Liver (tissue), 9 donors: ENCODE measurements around the gene IL17RE. TPM values are rescaled to one million over a fixed set of nuclear protein-coding genes. Genes with fewer than 3 reads are reported as not detected.

Experiments used
- DNase-seq: peaks from one replicate; pipeline ENCODE4 v3.0.0-alpha.2; 2017; ENCODE audit warnings: low spot score
- H3K27ac ChIP-seq, 2 donors: one replicate each; pipeline ENCODE4 v1.7.0; 2013; ENCODE audit warnings: inconsistent platforms in 2 of 2, low read length in 2 of 2, control low read depth in 1 of 2, low read depth in 1 of 2, mild to moderate bottlenecking in 1 of 2
- H3K27me3 ChIP-seq, 4 donors: one replicate each; pipeline versions ENCODE4 v1.6.1 to v1.7.0; 2013; ENCODE audit warnings: low read length in 3 of 4, inconsistent platforms in 1 of 4, mild to moderate bottlenecking in 1 of 4, moderate library complexity in 1 of 4; ENCODE audit not compliant: control insufficient read depth in 4 of 4, insufficient read depth in 4 of 4
- H3K36me3 ChIP-seq, 4 donors: one replicate each; pipeline versions ENCODE4 v1.6.1 to v1.7.0; 2013; ENCODE audit warnings: low read length in 3 of 4, mild to moderate bottlenecking in 3 of 4, low read depth in 1 of 4, moderate library complexity in 1 of 4; ENCODE audit not compliant: control insufficient read depth in 4 of 4, insufficient read depth in 3 of 4
- H3K4me1 ChIP-seq, 4 donors: one replicate each; pipeline versions ENCODE4 v1.6.1 to v1.7.0; 2013; ENCODE audit warnings: low read length in 3 of 4, mild to moderate bottlenecking in 3 of 4, moderate library complexity in 1 of 4; ENCODE audit not compliant: control insufficient read depth in 4 of 4, insufficient read depth in 4 of 4
- H3K4me3 ChIP-seq, 3 donors: one replicate each; pipeline versions ENCODE4 v1.6.1 to v1.7.0; 2013; ENCODE audit warnings: low read length in 3 of 3, control low read depth in 1 of 3, low read depth in 1 of 3, mild to moderate bottlenecking in 1 of 3
- H3K9ac ChIP-seq, 2 donors: one replicate each; pipeline ENCODE4 v1.7.0; 2013; ENCODE audit warnings: low read length in 2 of 2, mild to moderate bottlenecking in 2 of 2, moderate library complexity in 2 of 2, control low read depth in 1 of 2, low read depth in 1 of 2
- H3K9me3 ChIP-seq, 4 donors: one replicate each; pipeline versions ENCODE4 v1.6.1 to v1.7.0; 2013; ENCODE audit warnings: low read length in 3 of 4; ENCODE audit not compliant: control insufficient read depth in 4 of 4
- ATF3 ChIP-seq: IDR thresholded peaks from 2 replicates; pipeline ENCODE4 v1.6.1; 2016; ENCODE audit warnings: antibody characterized with exemption
- CTCF ChIP-seq: fragments of 150-350 bp; IDR thresholded peaks from 2 replicates; pipeline ENCODE4 v1.5.1; 2017; ENCODE audit warnings: improper control_type of control experiment, low read depth, low read length; ENCODE audit not compliant: missing input control
- EGR1 ChIP-seq, 2 donors: IDR thresholded peaks; 2 replicates each; pipeline ENCODE4 v1.6.1; 2016 to 2018; ENCODE audit warnings: antibody characterized with exemption in 2 of 2, low read depth in 2 of 2
- FOXA1 ChIP-seq: IDR thresholded peaks from 2 replicates; pipeline ENCODE4 v1.6.1; 2016; ENCODE audit warnings: antibody characterized with exemption
- FOXA2 ChIP-seq: IDR thresholded peaks from 2 replicates; pipeline ENCODE4 v1.6.1; 2016; ENCODE audit warnings: antibody characterized with exemption
- GABPA ChIP-seq, 2 donors: IDR thresholded peaks in 1 of 2; conservative IDR thresholded peaks in 1 of 2; 2 replicates each; pipeline ENCODE4 v1.6.1; 2016; ENCODE audit warnings: antibody characterized with exemption in 2 of 2, mild to moderate bottlenecking in 1 of 2, moderate library complexity in 1 of 2
- HNF4A ChIP-seq, 2 donors: conservative IDR thresholded peaks; 2 replicates each; pipeline ENCODE4 v1.6.1; 2016; ENCODE audit warnings: antibody characterized with exemption in 2 of 2, mild to moderate bottlenecking in 2 of 2
- HNF4G ChIP-seq: IDR thresholded peaks from 2 replicates; pipeline ENCODE4 v1.6.1; 2016; ENCODE audit warnings: antibody characterized with exemption
- JUND ChIP-seq, 2 donors: IDR thresholded peaks; 2 replicates each; pipeline ENCODE4 v1.6.1; 2016; ENCODE audit warnings: antibody characterized with exemption in 2 of 2
- MAX ChIP-seq: IDR thresholded peaks from 2 replicates; pipeline ENCODE4 v1.6.1; 2016; ENCODE audit warnings: antibody characterized with exemption
- NR2F2 ChIP-seq: IDR thresholded peaks from 2 replicates; pipeline ENCODE4 v1.6.1; 2016; ENCODE audit warnings: antibody characterized with exemption
- RAD21 ChIP-seq, 2 donors: IDR thresholded peaks; 2 replicates each; pipeline ENCODE4 v1.6.1; 2016; ENCODE audit warnings: antibody characterized with exemption in 2 of 2, mild to moderate bottlenecking in 2 of 2
- RXRA ChIP-seq, 2 donors: IDR thresholded peaks; 2 replicates each; pipeline ENCODE4 v1.6.1; 2017 to 2018; ENCODE audit warnings: antibody characterized with exemption in 2 of 2, mild to moderate bottlenecking in 1 of 2
- SP1 ChIP-seq: IDR thresholded peaks from 2 replicates; pipeline ENCODE4 v1.6.1; 2018; ENCODE audit warnings: antibody characterized with exemption, mild to moderate bottlenecking
- TAF1 ChIP-seq: conservative IDR thresholded peaks from 2 replicates; pipeline ENCODE4 v1.6.1; 2016; ENCODE audit warnings: antibody characterized with exemption, mild to moderate bottlenecking
- YY1 ChIP-seq: IDR thresholded peaks from 2 replicates; pipeline ENCODE4 v1.6.1; 2016; ENCODE audit warnings: antibody characterized with exemption, mild to moderate bottlenecking
- ZBTB33 ChIP-seq: IDR thresholded peaks from 2 replicates; pipeline ENCODE4 v1.6.1; 2016; ENCODE audit warnings: antibody characterized with exemption
- WGBS: extraction: QIAGEN DNeasy Blood & Tissue Kit; methylation state at CpG from one replicate; pipeline ENCODE4 v1.1.7; 2013; 5-methylcytosine and 5-hydroxymethylcytosine counted together
- polyA plus RNA-seq, 2 donors: library from polyadenylated mRNA; stranded (reverse) in 1 of 2; unstranded in 1 of 2; fragments of 200-250 nt in 1 of 2; fragments of >200 nt in 1 of 2; fragmentation: Nextera tagmentation in 1 of 2; extraction: Ambion mirVana in 1 of 2; gene quantifications; one replicate each; pipeline versions ENCODE4 v1.2.1 to v1.2.3, GENCODE V29; 2013 to 2015
- total RNA-seq, 2 donors: library from RNA; depleted of rRNA; stranded (reverse); fragments of >200 nt; gene quantifications; one replicate each; pipeline ENCODE4 v1.2.3, GENCODE V29; 2014
- donor health status: healthy.
- donor health status: healthy.
- donor health status: healthy.
- donor health status: healthy.
- donor health status: healthy.

The IL17RE gene
- total and polyA plus RNA-seq, 4 donors = 0.42 to 2.1 (median 0.90) TPM

GRCh38 chr3:9888540-9888939, 14.1 kb upstream of the IL17RE start:
- no peaks in the 10 kb centered on the region for H3K27me3 ChIP-seq
- no peak for TF ChIP-seq HNF4G
- 80% methylated on average over 3 of the region's 3 CpGs for WGBS
- DNase-seq = no peak
- no peak overlapping the region for H3K4me3 ChIP-seq
- no peak overlapping the region for H3K9ac ChIP-seq
- H3K27ac ChIP-seq = no peak overlapping the region
- peaks cover 2 to 12% (median 6%) of the 10 kb centered on the region in 4 donors for H3K4me1 ChIP-seq
- no peaks in the 10 kb centered on the region for H3K9me3 ChIP-seq
- peaks cover 3 to 9% (median 7%) of the 10 kb centered on the region in 4 donors for H3K36me3 ChIP-seq

- 82% methylated on average over 5 of the region's 5 CpGs for WGBS
- H3K4me1 ChIP-seq = peaks cover 2 to 12% (median 6%) of the 10 kb centered on the region in 4 donors
- peaks cover 3 to 10% (median 9%) of the 10 kb centered on the region in 4 donors for H3K36me3 ChIP-seq
- H3K27ac ChIP-seq = no peak overlapping the region
- no peaks in the 10 kb centered on the region for H3K27me3 ChIP-seq
- DNase-seq = no peak
- TF ChIP-seq TAF1 (no peak), FOXA2 (no peak), RAD21 (IDR thresholded peaks at IDR 0.05) (no peak), ZBTB33 (no peak), HNF4A (conservative IDR thresholded peaks at IDR 0.05) (no peak), RXRA (IDR thresholded peaks at IDR 0.05) (no peak), JUND (IDR thresholded peaks at IDR 0.05) (no peak), NR2F2 (no peak)
- H3K9me3 ChIP-seq = no peaks in the 10 kb centered on the region
- H3K9ac ChIP-seq = no peak overlapping the region
- no peak overlapping the region for H3K4me3 ChIP-seq
These were observed 13.2 kb upstream of the IL17RE start for GRCh38 chr3:9889405-9889804.

GRCh38 chr3:9890249-9891071, 12.2 kb upstream of the IL17RE start, which contains the start of gene JAGN1:
Gene JAGN1, plus strand, starts transcription at chr3:9890610. Its CDS starts 113 bp downstream, at chr3:9890723.
- Histone ChIP-seq H3K4me1 (peaks cover 2 to 12% (median 6%) of the 10 kb centered on the region in 4 donors), H3K4me3 (peak within 1 kb of the TSS; percentile 93 to 98 (median 95)), H3K27me3 (no peaks in the 10 kb centered on the region), H3K9ac (peak within 1 kb of the TSS; percentile 95 to 96), H3K27ac (peak within 1 kb of the TSS; percentile 98 to 99), H3K36me3 (peaks cover 3 to 10% (median 9%) of the 10 kb centered on the region in 4 donors), H3K9me3 (no peaks in the 10 kb centered on the region)
- peak; percentile 97 for DNase-seq
- WGBS = under 1% methylated on average over 62 of the region's 62 CpGs
- TF ChIP-seq HNF4G (no peak), YY1 (peak; percentile 96), ATF3 (no peak), FOXA1 (no peak), CTCF (peak; percentile 21), RAD21 (IDR thresholded peaks at IDR 0.05) (peak; percentile 46 to 49), RXRA (IDR thresholded peaks at IDR 0.05) (peak in 1 of 2 donors; percentile 38), HNF4A (conservative IDR thresholded peaks at IDR 0.05) (no peak), FOXA2 (no peak), TAF1 (peak; percentile 16), JUND (IDR thresholded peaks at IDR 0.05) (no peak), EGR1 (IDR thresholded peaks at IDR 0.05; ENCODE audit: low read depth in 2 of 2) (peak; percentile 74 to 85), SP1 (peak; percentile 40), GABPA (IDR thresholded peaks at IDR 0.05 in 1 of 2, conservative IDR thresholded peaks at IDR 0.05 in 1 of 2) (peak in 1 of 2 donors; percentile 78), MAX (no peak), ZBTB33 (no peak), NR2F2 (no peak)
